Anterior cingulate cortex (tissue), 58 donors: ENCODE measurements around the gene ROCK2.
A peak's percentile ranks its signal among the peaks of the same experiment; 100 is the strongest.
"Not testable (repeated sequence)": the region's sequence is repeated elsewhere in the genome, so short reads cannot be mapped to it uniquely, and the experiment has no call there.

Experiments
- DNase-seq, 58 donors: peaks; one replicate each; lab custom pipeline; 2025; lab: John Stamatoyannopoulos, UW

Gene ROCK2

GRCh38 chr2:11196246-11196645, 148.2 kb downstream of the ROCK2 start:
- no peak for DNase-seq

GRCh38 chr2:11187731-11188130, 156.7 kb downstream of the ROCK2 start:
- no peak for DNase-seq

GRCh38 chr2:11187083-11187619, 157.3 kb downstream of the ROCK2 start:
- DNase-seq = no peak

GRCh38 chr2:11186145-11186544, 158.3 kb downstream of the ROCK2 start:
- no peak for DNase-seq

- DNase-seq = no peak
These were observed 161.5 kb downstream of the ROCK2 start for GRCh38 chr2:11182951-11183350.

GRCh38 chr2:11180653-11181052, 163.8 kb downstream of the ROCK2 start:
- DNase-seq = no peak

- no peak for DNase-seq
These were observed 164.5 kb downstream of the ROCK2 start for GRCh38 chr2:11179899-11180298.

- no peak for DNase-seq
These were observed 165.2 kb downstream of the ROCK2 start for GRCh38 chr2:11179196-11179595.

GRCh38 chr2:11177871-11178690, 166.4 kb downstream of the ROCK2 start:
- peak in 1 of 58 donors; percentile 31 for DNase-seq

GRCh38 chr2:11175293-11175795, 169.1 kb downstream of the ROCK2 start:
- peak in 2 of 58 donors; percentile 16 to 49 for DNase-seq

GRCh38 chr2:11174222-11174621, 170.2 kb downstream of the ROCK2 start:
- no peak for DNase-seq

GRCh38 chr2:11169333-11169732, 175.1 kb downstream of the ROCK2 start:
- no peak for DNase-seq

GRCh38 chr2:11168488-11168887, 175.9 kb downstream of the ROCK2 start:
- no peak for DNase-seq

GRCh38 chr2:11166476-11166875, 178.0 kb downstream of the ROCK2 start:
- DNase-seq = no peak

GRCh38 chr2:11165046-11165445, 179.4 kb downstream of the ROCK2 start:
- not testable (repeated sequence) for DNase-seq

GRCh38 chr2:11163439-11164317, 180.8 kb downstream of the ROCK2 start:
- no peak for DNase-seq

GRCh38 chr2:11161747-11162146, 182.7 kb downstream of the ROCK2 start:
- no peak for DNase-seq

- no peak for DNase-seq
These were observed 183.5 kb downstream of the ROCK2 start for GRCh38 chr2:11160731-11161455.

- DNase-seq = no peak
These were observed 184.2 kb downstream of the ROCK2 start for GRCh38 chr2:11160256-11160655.

- no peak for DNase-seq
These were observed 184.8 kb downstream of the ROCK2 start for GRCh38 chr2:11159574-11160170.
